GM19328 (cell line): ENCODE data around the gene PHLPP1.
"Not testable (repeated sequence)": the region's sequence is repeated elsewhere in the genome, so short reads cannot be mapped to it uniquely, and the experiment has no call there.

ENCODE experiments used
- ATAC-seq: cut with Tn5 transposase; IDR thresholded peaks from one replicate; pipeline ENCODE4 v1.9.1; 2021; ENCODE audit warnings: mild to moderate bottlenecking, moderate library complexity; ENCODE audit not compliant: unreplicated experiment

Gene PHLPP1

DNA sequence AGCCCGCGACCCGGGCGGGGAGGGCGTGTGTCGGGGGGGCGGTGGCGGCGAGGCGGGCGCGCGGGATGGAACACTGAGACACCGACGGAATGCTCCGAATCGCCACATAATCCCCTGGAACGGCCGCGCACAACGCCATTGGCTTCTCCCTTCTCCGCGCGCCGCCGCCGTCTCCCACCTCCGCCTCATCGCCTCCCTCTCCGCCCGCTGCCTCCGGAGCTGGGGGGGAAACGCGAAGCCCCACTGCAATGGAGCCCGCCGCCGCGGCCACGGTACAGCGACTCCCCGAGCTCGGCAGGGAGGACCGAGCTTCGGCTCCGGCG, at the start of gene PHLPP1:
Gene PHLPP1 (plus strand): TSS at position 106 of the 323 bp plus-strand sequence. CDS start 143 bp downstream, at position 249.
- ATAC-seq = peak; percentile 21

DNA sequence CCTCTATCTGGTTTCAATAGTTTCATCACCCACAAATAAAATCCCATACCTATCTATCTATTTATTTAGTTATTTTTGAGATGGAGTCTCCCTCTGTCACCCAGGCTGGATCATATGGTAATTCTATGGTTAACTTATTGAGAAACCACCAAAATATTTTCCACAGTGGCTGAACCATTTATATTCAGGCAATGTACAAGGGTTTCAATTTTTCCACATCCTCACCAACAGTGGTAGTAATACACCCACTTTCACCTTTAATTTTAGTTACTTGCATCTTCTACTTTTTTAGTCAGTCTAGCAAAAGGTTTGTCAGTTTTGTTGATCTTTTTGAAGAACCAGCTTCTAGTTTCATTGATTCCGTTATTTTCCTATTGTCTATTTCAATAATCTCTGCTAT, 46.1 kb upstream of the PHLPP1 start:
- no peak for ATAC-seq

DNA sequence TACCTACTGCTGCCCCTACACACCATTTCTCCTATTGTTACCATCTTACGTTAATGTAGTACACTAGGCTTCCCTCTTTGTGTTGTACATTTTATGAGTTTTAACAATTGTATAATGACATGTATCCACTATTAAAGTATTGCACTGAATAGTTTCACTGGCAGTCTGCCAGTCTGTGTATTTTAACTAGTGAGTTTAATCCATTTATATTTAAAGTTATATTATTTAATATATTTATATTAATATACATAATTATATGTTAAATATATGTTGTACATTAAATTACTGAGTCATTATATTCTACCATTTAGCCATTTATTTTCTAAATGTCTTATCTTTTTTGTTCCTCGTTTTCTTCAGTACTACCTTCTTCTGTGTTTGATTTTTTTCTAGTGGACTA, 44.8 kb upstream of the PHLPP1 start:
- no peak for ATAC-seq

DNA sequence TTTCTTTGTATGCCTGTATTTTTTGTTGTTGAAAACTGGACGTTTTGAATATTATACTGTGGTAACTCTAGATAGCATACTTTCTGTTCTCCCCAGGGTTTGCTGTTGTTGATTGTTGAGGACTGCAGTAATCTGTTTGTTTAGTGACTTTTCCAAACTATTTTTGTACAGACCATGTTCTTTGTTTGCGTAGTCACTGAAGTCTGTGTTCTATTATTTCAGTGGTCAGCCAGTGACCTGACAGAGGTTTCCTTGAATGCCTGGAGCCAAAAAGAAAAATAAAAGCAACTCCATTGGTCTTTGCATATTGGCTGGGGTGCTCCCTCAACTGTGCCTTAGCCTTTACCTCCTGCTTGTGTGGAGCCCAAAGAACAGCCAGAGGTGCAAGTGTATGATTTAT, 42.7 kb upstream of the PHLPP1 start:
- no peak for ATAC-seq

DNA sequence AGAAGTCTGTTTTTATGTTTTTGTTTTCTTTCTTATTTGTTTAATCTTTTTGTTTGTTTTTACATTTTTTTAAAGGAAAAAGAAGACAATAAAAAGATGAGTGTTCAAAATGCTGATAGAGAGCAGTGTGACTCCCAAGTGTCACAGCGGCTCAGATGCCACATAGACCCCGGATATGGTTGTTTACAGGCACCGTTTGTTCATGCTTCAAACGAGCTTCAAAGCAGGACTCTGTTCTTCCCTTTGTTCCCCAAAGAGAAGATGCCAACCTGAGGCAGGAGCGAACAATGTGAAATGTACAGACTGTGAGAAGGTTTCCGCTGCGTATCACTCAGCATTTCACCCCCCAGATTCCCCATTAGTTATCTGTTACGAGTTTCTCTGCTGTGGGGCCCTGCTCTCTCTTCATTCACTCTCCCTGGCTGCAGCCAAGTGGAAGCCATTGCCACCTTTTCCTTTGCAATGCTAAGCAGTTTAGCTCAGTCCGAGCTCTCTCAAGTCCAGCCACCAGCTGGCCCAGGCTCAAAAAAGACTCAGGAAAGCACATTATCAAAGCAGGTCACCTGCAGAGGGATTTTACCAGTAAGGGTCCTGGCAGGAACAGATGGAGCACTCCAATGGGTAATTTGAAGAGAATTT, 36.4 kb upstream of the PHLPP1 start:
- ATAC-seq = no peak

DNA sequence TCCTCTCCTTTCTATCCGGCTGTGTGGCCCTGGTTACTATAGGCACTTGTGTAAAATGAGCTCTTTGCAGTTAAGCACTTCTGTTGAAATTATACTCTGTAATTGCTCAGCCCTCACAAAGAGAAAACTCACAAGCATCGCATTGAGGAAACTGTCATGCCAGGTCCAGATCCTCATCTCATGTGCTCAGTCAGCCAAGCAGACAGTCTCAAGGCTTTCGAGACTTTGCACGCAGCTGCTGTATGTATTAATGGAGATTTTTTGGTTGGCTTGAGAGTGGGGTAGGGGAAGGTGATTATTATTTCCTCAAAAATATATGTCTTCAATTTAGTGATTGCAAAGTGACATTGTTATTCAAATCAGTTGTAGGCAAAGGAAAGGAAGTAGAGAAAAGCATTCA, 33.0 kb upstream of the PHLPP1 start:
- no peak for ATAC-seq

DNA sequence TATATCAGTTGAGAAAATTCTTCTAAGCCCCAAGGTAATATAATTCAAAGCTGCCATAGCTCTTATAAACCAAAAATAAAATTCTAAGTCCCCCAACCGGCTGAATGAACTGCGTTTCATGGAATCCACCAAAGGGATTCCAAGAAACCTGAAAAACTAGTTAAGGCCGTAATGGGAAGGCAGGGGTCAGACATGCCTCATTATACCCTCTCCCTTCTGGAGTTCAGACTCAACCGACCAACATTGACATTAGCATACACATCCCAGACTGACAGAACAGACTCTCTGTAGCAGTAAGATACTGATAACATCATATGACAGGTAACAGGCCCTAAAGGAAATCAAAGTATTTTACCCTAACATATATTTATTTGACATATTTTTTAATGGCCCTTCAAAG, 31.4 kb upstream of the PHLPP1 start:
- no peak for ATAC-seq

DNA sequence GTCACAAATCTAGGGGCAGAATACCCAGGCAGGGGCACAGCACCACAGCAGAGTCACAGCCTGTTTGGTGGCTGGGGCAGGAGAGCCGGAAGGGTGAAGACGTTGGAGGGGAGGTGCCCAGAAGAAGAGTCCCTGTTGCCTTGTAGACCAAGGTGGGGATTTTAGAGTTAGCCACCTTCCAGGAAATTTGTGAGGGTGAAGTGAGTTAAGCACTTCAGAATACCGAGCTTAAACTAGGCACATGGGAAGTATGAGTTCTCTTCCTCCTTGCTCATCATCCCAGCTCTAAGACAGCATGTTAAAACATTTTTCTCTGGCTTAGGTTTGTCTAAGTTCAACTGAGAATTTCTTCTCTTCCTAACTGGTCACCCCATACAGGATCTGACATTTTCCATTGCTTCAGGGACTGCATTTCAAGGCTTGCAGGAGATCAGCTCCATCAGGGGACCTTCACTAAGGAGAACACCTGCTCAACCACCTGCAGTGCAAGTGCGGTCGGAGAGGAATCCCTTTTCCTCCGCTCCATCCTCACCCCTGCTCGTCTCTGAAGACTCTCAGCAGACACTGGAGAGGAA, 26.5 kb upstream of the PHLPP1 start:
- no peak for ATAC-seq

DNA sequence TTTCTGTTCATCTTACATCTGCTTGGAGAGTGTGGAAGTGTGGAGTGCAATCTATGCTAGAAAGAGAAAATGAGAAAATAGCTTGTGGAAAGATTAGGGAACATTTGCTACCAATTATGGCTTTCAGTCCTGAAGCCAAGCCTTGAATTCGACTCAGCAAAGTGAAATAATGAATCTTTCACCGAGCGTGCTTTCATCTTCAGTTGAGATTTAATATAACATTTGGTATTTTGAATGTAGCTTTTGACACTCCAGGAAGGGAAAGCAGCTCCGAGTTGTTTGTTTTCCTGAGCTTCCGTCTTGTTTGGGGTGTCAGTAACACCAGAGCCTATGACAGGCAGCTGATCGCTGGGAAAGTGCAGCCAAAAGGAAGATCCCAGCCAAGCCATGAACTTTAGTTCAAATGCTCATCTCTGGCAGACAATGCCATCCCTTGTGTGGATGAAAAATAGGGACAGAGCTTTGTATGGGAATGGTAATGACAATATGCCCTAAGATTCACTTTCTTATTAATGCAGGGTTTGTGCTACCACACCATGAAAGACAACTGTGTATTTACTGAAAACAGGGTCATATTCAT, 25.0 kb upstream of the PHLPP1 start:
- no peak for ATAC-seq

DNA sequence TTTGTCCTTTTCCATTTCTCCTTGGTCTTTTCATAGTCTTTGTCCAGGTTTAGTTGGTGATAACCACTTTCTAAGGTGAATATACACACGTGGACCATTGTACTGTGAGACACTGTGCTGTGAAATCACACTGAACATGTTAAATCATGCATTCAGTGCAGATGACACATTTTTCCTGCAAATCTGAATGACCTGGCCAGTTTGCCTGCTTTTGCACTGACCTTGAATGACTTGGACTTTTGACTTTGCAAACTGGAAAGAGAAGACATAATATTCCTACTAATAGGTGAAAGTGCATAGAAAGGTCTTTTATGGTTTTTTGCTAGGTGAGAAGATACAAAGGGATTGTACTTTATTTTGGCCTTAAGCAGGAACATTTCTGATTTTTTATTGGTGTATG, 21.7 kb upstream of the PHLPP1 start:
- ATAC-seq = no peak

DNA sequence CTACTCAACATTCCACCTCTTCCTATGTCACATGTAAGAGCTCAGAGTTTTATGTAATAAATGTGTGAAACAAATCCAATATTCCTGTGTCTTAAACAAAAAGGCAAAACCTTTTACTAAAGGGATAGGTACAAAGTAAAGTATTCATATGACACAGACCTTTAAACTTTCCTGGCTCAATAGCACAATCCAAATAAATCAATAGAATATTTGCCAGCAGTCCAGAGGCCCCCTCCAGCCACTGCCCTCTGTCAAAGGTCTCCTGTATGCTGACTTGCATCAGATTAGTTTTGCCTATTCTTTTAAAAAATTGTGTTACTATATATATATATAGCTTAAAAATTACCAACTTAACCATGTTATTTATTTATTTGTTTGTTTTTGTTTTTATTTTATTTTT, 17.7 kb upstream of the PHLPP1 start:
- ATAC-seq = no peak

DNA sequence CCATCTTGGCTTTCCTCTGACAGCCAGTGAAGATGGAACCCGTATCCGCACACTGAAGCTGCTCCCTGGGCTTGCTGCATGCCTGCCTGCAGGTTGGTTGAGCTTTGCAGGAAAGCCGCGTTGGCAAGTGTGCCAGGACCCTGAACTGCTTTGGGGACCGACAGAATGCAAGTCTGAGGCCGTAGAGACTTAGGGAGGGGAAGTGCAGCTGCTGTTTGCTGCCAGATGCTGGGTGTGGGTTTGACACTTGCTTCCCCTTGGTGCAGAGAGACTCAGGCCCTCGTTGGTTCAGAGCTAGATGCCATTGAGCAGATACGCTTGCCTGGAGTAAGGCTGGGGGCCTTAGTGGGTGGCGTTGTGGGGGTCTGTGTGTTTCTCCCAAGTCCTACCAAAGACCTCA, 13.1 kb upstream of the PHLPP1 start:
- no peak for ATAC-seq

DNA sequence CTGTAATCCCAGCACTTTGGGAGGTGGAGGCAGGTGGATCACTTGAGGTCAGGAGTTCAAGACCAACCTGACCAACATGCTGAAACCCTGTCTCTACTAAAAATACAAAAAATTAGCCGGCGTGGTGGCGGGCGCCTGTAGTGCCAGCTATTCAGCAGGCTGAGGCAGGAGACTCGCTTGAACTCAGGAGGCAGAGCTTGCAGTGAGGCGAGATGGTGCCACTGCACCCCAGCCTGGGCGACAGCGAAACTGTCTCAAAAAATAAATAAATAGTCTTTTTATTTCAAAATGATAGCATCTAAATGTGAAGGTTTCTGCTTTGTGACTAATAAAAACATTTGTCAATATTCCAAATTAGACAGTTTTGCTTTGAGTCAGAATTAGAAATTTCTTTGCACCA, 8.5 kb upstream of the PHLPP1 start:
- not testable (repeated sequence) for ATAC-seq

DNA sequence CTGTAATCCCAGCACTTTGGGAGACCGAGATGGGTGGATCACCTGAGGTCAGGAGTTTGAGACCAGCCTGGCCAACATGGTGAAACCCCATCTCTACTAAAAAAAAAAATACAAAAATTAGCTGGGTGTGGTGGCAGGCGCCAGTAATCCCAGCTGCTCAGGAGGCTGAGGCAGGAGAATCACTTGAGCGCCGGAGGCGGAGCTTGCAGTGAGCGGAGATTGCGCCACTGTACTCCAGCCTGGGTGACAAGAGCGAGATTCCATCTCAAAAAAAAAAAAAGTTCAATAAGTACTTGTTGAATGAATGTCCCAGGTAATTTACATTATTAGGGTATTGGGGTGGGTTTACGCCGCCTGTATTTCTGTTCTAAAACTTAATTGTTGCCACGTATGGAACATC, 5.4 kb upstream of the PHLPP1 start:
- not testable (repeated sequence) for ATAC-seq

DNA sequence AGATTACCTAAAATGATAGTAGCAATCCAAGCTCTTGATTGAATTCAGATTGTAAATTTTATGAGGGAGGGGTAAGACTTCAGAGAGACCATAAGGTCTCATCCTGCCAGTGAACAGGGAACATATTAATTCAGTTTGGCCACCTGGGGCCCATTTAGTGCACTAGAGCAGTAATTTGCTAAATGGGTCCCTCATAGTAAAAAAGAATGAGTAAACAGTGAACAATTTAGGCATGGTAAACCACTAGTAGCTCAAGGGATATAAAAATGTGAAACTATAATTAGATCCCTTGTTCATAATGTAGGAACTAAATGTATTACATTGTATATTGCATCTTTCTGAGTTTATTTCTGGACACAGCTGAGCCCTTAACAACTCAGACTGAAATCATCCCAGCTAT, 4.9 kb upstream of the PHLPP1 start:
- no peak for ATAC-seq

DNA sequence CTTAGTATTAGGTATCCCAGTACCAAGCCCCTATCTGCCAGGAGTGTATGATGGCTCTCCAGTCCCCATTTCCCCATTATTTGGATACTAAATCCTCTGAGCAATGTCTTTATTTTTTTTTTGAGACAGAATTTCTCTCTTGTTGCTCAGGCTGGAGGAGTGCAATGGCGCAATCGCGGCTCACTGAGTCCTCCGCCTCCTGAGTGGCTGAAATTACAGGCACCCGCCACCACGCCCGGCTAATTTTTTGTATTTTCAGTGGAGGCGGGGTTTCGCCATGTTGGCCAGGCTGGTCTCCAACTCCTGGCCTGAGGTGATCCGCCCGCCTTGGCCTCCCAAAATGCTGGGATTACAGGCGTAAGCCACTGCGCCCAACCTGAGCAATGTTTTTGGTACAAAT, 3.6 kb upstream of the PHLPP1 start:
- ATAC-seq = no peak

DNA sequence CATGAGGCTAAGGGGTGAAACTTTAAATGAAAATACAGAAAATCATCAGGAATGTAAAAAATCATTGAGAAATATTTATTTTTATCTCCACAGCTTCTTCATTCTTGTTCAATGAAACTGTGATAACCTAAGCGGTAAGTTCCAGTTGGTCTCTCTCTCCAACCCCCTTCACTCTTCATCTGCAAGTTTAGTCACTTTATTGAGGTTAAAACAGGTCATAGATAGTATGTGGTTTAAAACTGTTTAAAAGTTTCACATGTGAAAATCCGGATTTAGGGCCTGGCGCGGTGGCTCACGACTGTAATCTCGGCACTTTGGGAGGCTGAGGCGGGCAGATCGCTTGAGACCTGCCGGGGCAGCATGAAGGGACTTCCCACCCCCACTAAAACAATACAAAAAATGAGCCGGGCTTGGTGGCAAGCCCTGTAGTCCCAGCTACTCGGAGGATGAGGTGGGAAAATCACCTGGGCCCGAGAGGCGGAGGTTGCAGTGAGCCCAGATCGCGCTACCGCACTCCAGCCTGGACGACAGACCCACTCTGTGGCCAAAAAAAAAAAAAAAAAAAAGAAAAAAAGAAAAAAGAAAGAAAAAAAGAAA, 1.6 kb upstream of the PHLPP1 start:
- ATAC-seq = no peak

DNA sequence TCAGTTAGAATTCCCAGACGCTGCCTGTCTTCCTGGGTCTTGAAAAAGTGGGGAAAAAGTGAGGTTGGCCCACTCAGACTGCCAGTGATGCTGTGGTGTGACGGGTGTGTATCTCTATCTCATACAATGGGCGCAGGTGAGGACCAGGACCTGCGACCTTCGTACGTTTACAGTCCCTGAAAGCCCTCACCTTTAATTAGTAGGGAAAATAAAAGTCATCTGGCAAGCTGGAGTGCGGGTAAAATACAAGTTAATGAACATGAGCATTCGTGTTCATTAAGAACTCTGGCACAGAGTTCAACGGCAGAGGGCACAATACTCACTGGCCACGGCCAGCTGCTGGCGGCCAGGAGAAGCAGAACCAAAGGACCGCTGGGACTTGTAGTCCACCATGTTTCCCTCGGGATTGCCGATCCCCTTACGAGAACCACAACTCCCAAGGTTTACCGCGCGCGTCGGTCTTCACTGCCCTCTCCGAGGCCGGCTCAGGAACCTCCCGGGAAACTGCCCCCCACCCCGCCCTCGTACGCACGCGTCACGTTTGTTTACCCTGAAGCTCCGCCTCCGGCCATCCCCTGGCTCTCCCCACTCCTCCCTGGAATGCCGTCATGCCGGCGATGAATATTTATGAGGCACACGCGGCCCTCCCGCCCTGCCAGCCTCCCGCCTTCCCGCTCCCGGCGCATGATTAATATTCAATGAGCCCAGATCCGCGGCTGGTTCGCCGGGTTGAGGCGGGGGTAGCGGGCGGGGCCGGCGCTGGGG, 488 bp upstream of the PHLPP1 start:
- peak; percentile 59 for ATAC-seq

DNA sequence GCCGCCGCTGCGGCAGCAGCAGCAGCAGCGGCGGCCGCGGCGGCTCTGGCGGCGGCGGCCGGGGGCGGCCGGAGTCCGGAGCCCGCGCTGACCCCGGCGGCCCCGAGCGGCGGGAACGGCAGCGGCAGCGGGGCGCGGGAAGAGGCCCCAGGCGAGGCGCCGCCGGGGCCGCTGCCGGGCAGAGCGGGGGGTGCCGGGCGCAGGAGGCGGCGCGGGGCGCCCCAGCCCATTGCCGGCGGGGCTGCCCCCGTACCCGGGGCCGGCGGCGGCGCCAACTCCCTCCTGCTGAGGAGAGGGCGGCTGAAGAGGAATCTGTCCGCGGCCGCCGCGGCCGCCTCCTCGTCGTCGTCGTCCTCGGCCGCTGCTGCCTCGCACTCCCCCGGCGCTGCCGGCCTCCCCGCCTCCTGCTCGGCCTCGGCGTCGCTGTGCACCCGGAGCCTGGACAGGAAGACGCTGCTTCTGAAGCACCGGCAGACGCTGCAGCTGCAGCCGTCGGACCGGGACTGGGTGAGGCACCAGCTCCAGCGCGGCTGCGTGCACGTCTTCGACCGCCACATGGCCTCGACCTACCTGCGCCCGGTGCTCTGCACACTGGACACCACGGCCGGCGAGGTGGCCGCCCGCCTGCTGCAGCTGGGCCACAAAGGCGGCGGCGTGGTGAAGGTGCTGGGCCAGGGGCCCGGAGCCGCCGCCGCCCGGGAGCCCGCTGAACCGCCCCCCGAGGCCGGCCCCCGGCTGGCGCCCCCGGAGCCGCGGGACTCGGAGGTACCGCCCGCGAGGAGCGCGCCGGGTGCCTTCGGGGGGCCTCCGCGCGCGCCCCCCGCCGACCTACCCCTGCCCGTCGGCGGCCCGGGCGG, 646 bp downstream of the PHLPP1 start:
- ATAC-seq = peak; percentile 34

DNA sequence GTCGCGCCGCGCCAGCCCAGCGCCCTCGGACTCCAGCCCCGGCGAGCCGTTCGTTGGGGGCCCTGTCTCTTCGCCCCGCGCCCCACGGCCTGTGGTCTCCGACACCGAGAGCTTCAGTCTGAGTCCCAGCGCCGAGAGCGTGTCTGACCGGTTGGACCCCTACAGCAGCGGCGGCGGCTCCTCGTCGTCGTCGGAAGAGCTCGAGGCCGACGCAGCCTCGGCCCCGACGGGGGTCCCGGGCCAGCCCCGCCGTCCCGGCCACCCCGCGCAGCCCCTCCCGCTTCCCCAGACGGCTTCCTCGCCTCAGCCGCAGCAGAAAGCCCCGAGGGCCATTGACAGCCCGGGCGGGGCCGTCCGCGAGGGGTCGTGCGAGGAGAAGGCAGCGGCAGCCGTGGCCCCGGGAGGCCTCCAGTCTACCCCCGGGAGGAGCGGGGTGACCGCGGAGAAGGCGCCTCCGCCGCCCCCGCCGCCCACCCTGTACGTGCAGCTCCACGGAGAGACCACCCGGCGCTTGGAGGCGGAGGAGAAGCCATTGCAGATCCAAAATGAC, 1.4 kb downstream of the PHLPP1 start:
- ATAC-seq = no peak
